NCI-H345 treated with DMSO at 0.1 percent for 48 hours (cell line): ENCODE data around the gene DENND1A.

Experiments
- DNase-seq: peaks from one replicate; lab custom pipeline; 2025; ENCODE audit not compliant: unreplicated experiment; lab: John Stamatoyannopoulos, UW

DENND1A gene

GRCh38 chr9:123514766-123515165, 415.2 kb downstream of the DENND1A start:
- no peak for DNase-seq

GRCh38 chr9:123513554-123513953, 416.4 kb downstream of the DENND1A start:
- DNase-seq = no peak

GRCh38 chr9:123511326-123512277, 418.3 kb downstream of the DENND1A start:
- no peak for DNase-seq

- DNase-seq = no peak
These were observed 420.3 kb downstream of the DENND1A start for GRCh38 chr9:123509646-123510045.

GRCh38 chr9:123508048-123508447, 421.9 kb downstream of the DENND1A start:
- DNase-seq = no peak

- DNase-seq = no peak
These were observed 424.4 kb downstream of the DENND1A start for GRCh38 chr9:123505496-123505895.

GRCh38 chr9:123500336-123500735, 429.6 kb downstream of the DENND1A start:
- no peak for DNase-seq

- no peak for DNase-seq
These were observed 432.1 kb downstream of the DENND1A start for GRCh38 chr9:123497830-123498229.

- no peak for DNase-seq
These were observed 434.2 kb downstream of the DENND1A start for GRCh38 chr9:123495731-123496130.

GRCh38 chr9:123493627-123494026, 436.3 kb downstream of the DENND1A start:
- no peak for DNase-seq

- no peak for DNase-seq
These were observed 439.2 kb downstream of the DENND1A start for GRCh38 chr9:123490688-123491087.

- no peak for DNase-seq
These were observed 441.1 kb downstream of the DENND1A start for GRCh38 chr9:123488722-123489321.

GRCh38 chr9:123487944-123488548, 441.9 kb downstream of the DENND1A start:
- peak; percentile 33 for DNase-seq

GRCh38 chr9:123486431-123486830, 443.5 kb downstream of the DENND1A start:
- DNase-seq = no peak

- DNase-seq = no peak
These were observed 444.7 kb downstream of the DENND1A start for GRCh38 chr9:123485216-123485615.

GRCh38 chr9:123484130-123484529, 445.8 kb downstream of the DENND1A start:
- DNase-seq = no peak

GRCh38 chr9:123483191-123483803, 446.6 kb downstream of the DENND1A start:
- no peak for DNase-seq

GRCh38 chr9:123482295-123482968, 447.5 kb downstream of the DENND1A start:
- no peak for DNase-seq

GRCh38 chr9:123481209-123481865, 448.6 kb downstream of the DENND1A start:
- no peak for DNase-seq

- no peak for DNase-seq
These were observed 449.1 kb downstream of the DENND1A start for GRCh38 chr9:123480791-123481190.
